Ascending aorta (tissue), 2 donors: ENCODE data around the gene ZNF593OS. TPM values are rescaled to one million over a fixed set of nuclear protein-coding genes. Genes with fewer than 3 reads are reported as not detected.

Experiments
- DNase-seq, 2 donors: peaks; one replicate each; pipeline ENCODE4 v3.0.0-alpha.2; 2019; ENCODE audit warnings: low spot score in 2 of 2
- H3K27ac ChIP-seq, 2 donors: fragments of 200-600 bp; sonication (generic); one replicate each; pipeline ENCODE4 v1.5.1; 2016 to 2017; ENCODE audit warnings: mild to moderate bottlenecking in 1 of 2
- H3K27me3 ChIP-seq: fragments of 200-600 bp; sonication (generic); one replicate; pipeline ENCODE4 v1.5.1; 2017
- H3K36me3 ChIP-seq, 2 donors: fragments of 200-600 bp; sonication (generic); one replicate each; pipeline ENCODE4 v1.5.1; 2016
- H3K4me1 ChIP-seq, 2 donors: fragments of 200-600 bp; sonication (generic); one replicate each; pipeline ENCODE4 v1.5.1; 2016 to 2017; ENCODE audit warnings: mild to moderate bottlenecking in 1 of 2
- H3K4me3 ChIP-seq, 2 donors: fragments of 200-600 bp; sonication (generic); one replicate each; pipeline ENCODE4 v1.5.1; 2016 to 2017; ENCODE audit warnings: mild to moderate bottlenecking in 1 of 2
- H3K9me3 ChIP-seq, 2 donors: fragments of 200-600 bp; sonication (generic); one replicate each; pipeline ENCODE4 v1.5.1; 2016
- intact Hi-C: fragments of 100-400 bp; cut with DNase I; formaldehyde crosslinking; loops from one replicate; pipeline ENCODE4 v1.15.1; 2023
- total RNA-seq: library from RNA; depleted of rRNA; stranded (reverse); fragments of >200 nt; gene quantifications from one replicate; pipeline ENCODE4 v1.1.0, GENCODE V29; 2016
- TF ChIP-seq, protein P1 (sequence below), 3 experiments: fragments of 200-600 bp in 2 of 3; fragments of 450-650 bp in 1 of 3; sonication (generic) in 2 of 3; IDR thresholded peaks; one replicate each; pipeline ENCODE4 v1.5.1; 2016 to 2019; ENCODE audit warnings: antibody characterized with exemption in 3 of 3, mild to moderate bottlenecking in 1 of 3, moderate library complexity in 1 of 3

The ZNF593OS gene
- total RNA-seq, 1 donor from 2014 or later: not detected

DNA sequence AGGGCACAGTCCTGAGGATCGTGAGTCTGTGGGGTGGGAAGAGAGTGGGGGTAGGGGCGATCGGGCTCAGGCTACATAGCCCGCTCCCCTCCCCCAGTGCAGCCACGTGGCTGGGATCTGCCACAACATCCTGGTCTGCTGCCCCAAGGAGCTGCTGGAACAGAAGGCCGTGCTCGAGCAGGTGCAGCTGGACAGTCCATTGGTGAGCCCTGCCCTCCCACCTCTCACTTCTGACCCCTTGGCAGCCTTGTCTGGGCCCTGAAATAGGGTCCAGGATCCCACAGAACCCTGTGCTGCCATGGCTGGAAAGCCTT is 10.7 kb upstream of the ZNF593OS start:
- DNase-seq: no peak
- Histone ChIP-seq H3K4me3 (no peak overlapping the region), H3K9me3 (no peaks in the 10 kb centered on the region), H3K4me1 (no peaks in the 10 kb centered on the region), H3K27me3 (no peaks in the 10 kb centered on the region), H3K27ac (no peak overlapping the region), H3K36me3 (no peaks in the 10 kb centered on the region)
- TF ChIP-seq, protein P1, sequence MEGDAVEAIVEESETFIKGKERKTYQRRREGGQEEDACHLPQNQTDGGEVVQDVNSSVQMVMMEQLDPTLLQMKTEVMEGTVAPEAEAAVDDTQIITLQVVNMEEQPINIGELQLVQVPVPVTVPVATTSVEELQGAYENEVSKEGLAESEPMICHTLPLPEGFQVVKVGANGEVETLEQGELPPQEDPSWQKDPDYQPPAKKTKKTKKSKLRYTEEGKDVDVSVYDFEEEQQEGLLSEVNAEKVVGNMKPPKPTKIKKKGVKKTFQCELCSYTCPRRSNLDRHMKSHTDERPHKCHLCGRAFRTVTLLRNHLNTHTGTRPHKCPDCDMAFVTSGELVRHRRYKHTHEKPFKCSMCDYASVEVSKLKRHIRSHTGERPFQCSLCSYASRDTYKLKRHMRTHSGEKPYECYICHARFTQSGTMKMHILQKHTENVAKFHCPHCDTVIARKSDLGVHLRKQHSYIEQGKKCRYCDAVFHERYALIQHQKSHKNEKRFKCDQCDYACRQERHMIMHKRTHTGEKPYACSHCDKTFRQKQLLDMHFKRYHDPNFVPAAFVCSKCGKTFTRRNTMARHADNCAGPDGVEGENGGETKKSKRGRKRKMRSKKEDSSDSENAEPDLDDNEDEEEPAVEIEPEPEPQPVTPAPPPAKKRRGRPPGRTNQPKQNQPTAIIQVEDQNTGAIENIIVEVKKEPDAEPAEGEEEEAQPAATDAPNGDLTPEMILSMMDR (IDR thresholded peaks at IDR 0.05): no peak
- intact Hi-C loops: no loop called here

DNA sequence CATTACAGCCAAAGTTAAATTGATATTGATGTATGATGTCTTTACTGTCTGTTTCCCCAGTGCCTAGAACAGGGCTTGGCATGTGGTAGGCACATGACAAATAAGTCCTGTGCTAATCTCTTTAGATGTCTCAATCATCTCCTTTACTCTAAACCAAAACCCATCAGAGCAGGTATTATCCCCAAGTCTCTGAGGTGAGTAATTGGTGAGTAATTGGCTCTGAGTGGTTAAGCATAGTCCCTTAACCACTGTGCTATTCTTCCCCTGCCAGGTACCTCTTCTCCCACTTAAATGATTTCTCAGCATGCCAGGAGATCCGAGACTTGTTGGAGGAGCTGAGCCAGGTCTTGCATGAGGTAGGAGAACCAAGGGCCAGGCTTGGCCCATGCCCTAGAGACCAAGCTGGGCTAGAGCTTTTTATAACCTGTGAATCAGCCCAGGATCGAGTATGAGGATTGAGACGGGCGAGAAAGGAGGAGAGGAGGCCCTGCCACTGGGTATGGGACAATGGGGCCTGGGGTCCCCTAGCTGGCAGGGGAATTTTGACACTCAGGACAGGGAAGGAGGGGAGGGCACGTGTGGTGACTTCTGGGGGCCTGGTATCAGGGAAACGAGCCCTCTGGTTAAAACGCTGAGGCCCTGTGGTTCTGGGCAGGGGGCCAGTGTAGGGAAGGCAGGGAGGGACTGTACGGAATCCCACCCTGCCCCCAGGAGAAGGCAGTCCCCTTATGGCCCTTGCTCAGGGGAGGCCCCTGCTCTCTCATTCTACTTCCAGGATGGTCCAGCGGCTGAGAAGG is 10.2 kb upstream of the ZNF593OS start:
- intact Hi-C loops: no loop called here

DNA sequence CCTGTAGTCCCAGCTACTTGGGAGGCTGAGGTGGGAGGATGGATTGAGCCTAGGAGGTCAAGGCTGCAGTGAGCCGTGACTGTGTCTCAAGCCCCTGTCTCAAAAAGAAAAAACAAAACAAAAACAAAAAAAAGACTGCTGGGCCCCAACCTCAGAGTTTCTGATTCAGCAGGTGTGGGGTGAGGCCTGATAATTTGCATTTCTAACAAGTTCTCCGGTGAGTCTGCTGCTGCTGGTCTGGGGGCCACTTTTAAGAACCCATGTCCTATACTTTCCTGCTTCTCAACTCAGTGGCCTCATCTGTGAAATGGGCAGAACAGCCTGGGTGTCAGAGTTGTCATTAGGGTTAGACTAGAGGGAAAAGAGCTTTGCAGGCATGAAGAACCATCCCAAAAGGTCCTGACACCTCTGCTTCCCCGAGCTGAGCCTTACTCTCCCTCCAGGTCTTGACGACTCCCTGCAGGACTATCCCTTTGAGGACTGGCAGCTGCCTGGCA is 8.4 kb upstream of the ZNF593OS start:
- no peaks in the 10 kb centered on the region for H3K27me3 ChIP-seq
- H3K36me3 ChIP-seq: no peaks in the 10 kb centered on the region
- TF ChIP-seq, protein P1 (IDR thresholded peaks at IDR 0.05): no peak
- no peak overlapping the region for H3K27ac ChIP-seq
- H3K4me3 ChIP-seq: no peak overlapping the region
- H3K9me3 ChIP-seq: no peaks in the 10 kb centered on the region
- intact Hi-C loops: no loop called here
- no peak for DNase-seq
- no peaks in the 10 kb centered on the region for H3K4me1 ChIP-seq

More for the DNA sequence above, 10.2 kb upstream of the ZNF593OS start:
- Histone ChIP-seq H3K4me3 (no peak overlapping the region), H3K27me3 (no peaks in the 10 kb centered on the region), H3K9me3 (no peaks in the 10 kb centered on the region), H3K27ac (no peak overlapping the region), H3K36me3 (no peaks in the 10 kb centered on the region), H3K4me1 (no peaks in the 10 kb centered on the region)
- no peak for DNase-seq
- TF ChIP-seq, protein P1 (IDR thresholded peaks at IDR 0.05): no peak

DNA sequence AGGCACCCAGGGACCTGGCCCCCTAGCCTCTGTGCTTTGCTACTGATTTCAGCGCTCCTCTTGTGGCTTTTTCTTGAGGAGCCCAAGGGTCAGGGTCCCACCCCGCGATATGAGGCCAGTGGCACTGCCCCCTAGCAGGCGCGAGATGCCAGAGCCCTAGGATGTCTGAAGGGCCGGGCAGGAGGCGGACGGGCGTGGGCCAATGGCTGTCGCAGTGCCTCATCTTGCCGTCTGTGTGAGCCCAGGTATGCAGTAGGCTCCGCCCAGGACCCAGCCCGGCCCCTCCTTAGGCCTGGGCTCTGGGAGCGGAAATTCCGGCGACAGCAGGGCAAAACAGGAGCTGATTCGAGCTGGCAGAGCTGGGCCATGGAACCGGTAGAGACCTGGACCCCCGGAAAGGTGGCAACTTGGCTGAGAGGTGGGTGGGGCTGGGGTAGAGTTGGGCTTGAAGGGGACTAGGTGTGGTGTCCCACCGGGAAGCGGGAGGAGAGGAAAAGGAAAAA is 5.6 kb upstream of the ZNF593OS start, which contains the start of gene CNKSR1:
Gene CNKSR1 (plus strand): TSS at position 310 of the 503 bp plus-strand sequence. CDS start 57 bp downstream, at position 367.
- Histone ChIP-seq H3K9me3 (no peaks in the 10 kb centered on the region), H3K27me3 (no peaks in the 10 kb centered on the region), H3K27ac (no peak within 1 kb of the TSS), H3K36me3 (no peaks in the 10 kb centered on the region), H3K4me1 (no peaks in the 10 kb centered on the region), H3K4me3 (no peak within 1 kb of the TSS)
- no peak for DNase-seq
- TF ChIP-seq, protein P1 (IDR thresholded peaks at IDR 0.05): no peak
- intact Hi-C loops: no loop called here

DNA sequence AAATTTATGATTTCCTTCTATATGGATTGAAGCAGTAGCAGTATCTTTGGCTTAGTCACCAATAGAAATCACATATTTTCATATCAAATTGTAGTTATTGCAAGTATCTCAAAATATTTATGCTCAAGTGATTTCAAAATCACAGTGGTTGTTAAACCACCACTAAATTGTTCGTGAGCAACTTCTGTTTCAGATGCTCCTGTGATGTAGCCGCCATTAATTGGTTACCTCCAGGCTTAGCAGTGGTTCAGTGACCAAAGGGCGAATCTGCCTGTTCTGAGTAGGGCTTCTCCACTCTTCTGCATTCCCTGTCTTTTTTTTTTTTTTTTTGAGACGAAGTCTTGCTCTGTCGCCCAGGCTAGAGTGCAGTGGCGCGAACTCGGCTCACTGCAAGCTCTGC is 3.7 kb upstream of the ZNF593OS start:
- DNase-seq: no peak
- intact Hi-C loops: no loop called here
- no peaks in the 10 kb centered on the region for H3K36me3 ChIP-seq
- H3K9me3 ChIP-seq: no peaks in the 10 kb centered on the region
- H3K27me3 ChIP-seq: no peaks in the 10 kb centered on the region
- TF ChIP-seq, protein P1 (IDR thresholded peaks at IDR 0.05): no peak
- H3K27ac ChIP-seq: no peak overlapping the region
- peaks cover 0 to 5% of the 10 kb centered on the region in 2 donors for H3K4me1 ChIP-seq
- H3K4me3 ChIP-seq: no peak overlapping the region
